ENCODE data around the gene HTR4.

- TF ChIP-seq EP300 (IDR thresholded peaks at IDR 0.05) (no peak), POLR2A (IDR thresholded peaks at IDR 0.05) (no peak), CTCF (IDR thresholded peaks at IDR 0.05) (no peak)
These were observed 15.2 kb downstream of the HTR4 start for GRCh38 chr5:148639081-148639480.
